Activated CD4-positive, alpha-beta memory T cell treated with anti-CD3 and anti-CD28 coated beads, Interleukin-2, amount 10 ng/mL, durations not matched to agents 7 days and 5 days (primary cell): ENCODE results near the gene SEPHS2. TPM values are rescaled to one million over a fixed set of nuclear protein-coding genes. Genes with fewer than 3 reads are reported as not detected.
A peak's percentile ranks its signal among the peaks of the same experiment; 100 is the strongest.

Experiments used
- CTCF ChIA-PET: fragments of 350-600 bp; sonication (Branson Sonifier 250); formaldehyde crosslinking; loops from one replicate; lab custom pipeline; 2021; ENCODE audit warnings: antibody characterized with exemption, inconsistent platforms; lab: Charles Lee
- POLR2A ChIA-PET: fragments of 350-600 bp; sonication (Branson Sonifier 250); formaldehyde crosslinking; loops from one replicate; lab custom pipeline; 2021; ENCODE audit warnings: antibody characterized with exemption; lab: Charles Lee
- DNase-seq: peaks from one replicate; pipeline ENCODE4 v3.0.0-alpha.2; 2020
- H3K27ac Mint-ChIP-seq: one replicate; pipeline ENCODE4 v1.8.0; 2021; ENCODE audit warnings: mild to moderate bottlenecking, mixed read lengths
- H3K27me3 Mint-ChIP-seq: one replicate; pipeline ENCODE4 v1.8.0; 2021; ENCODE audit warnings: mixed read lengths
- H3K36me3 Mint-ChIP-seq: one replicate; pipeline ENCODE4 v1.8.0; 2021; ENCODE audit warnings: low read depth, mixed read lengths
- H3K4me1 Mint-ChIP-seq: one replicate; pipeline ENCODE4 v1.8.0; 2021; ENCODE audit warnings: mixed read lengths
- H3K4me3 Mint-ChIP-seq: one replicate; pipeline ENCODE4 v1.8.0; 2021; ENCODE audit warnings: mild to moderate bottlenecking, mixed read lengths
- H3K9me3 Mint-ChIP-seq: one replicate; pipeline ENCODE4 v1.8.0; 2021; ENCODE audit warnings: mixed read lengths
- total RNA-seq, 2 experiments: library from RNA; stranded (reverse); gene quantifications; one replicate each; pipeline ENCODE4 v1.2.3, GENCODE V29; 2021

SEPHS2 gene
- total RNA-seq, 2 experiments from 2014 or later: 56.3 to 57.8 TPM

GRCh38 chr16:30395155-30395991, 50.3 kb downstream of the SEPHS2 start, which contains the start of gene ZNF48:
TSS of gene ZNF48 (plus strand) at chr16:30395420. CDS start at chr16:30395795, 375 bp downstream.
- peaks cover 20% of the 10 kb centered on the region for H3K36me3 Mint-ChIP-seq
- H3K27ac Mint-ChIP-seq: peak within 1 kb of the TSS; percentile 63
- no peaks in the 10 kb centered on the region for H3K27me3 Mint-ChIP-seq
- DNase-seq: peak; percentile 59
- H3K9me3 Mint-ChIP-seq: no peaks in the 10 kb centered on the region
- H3K4me1 Mint-ChIP-seq: peaks cover 37% of the 10 kb centered on the region
- POLR2A ChIA-PET: interaction anchor here (1.0 to 5.6 kb wide), 13 partner anchors 9 to 139 kb away, joined by 3 to 64 read pairs (median 5); partner anchors contain the start of genes SEPTIN1 and ZNF771
- peak within 1 kb of the TSS; percentile 84 for H3K4me3 Mint-ChIP-seq
- CTCF ChIA-PET: interaction anchor here (1.0 to 2.6 kb wide), 10 partner anchors 12 to 34 kb away, joined by 3 to 17 read pairs (median 6); partner anchors contain the start of genes DCTPP1, SEPTIN1 and ZNF771

GRCh38 chr16:30394592-30395154, 51.0 kb downstream of the SEPHS2 start:
- Mint-ChIP-seq H3K4me3 (peak overlapping the region; percentile 84), H3K9me3 (no peaks in the 10 kb centered on the region), H3K36me3 (peaks cover 20% of the 10 kb centered on the region), H3K27ac (peak overlapping the region; percentile 63), H3K4me1 (peaks cover 32% of the 10 kb centered on the region), H3K27me3 (no peaks in the 10 kb centered on the region)
- ChIA-PET POLR2A (interaction anchor here (1.0 to 5.6 kb wide), 11 partner anchors 10 to 139 kb away, joined by 3 to 64 read pairs (median 5); partner anchors contain the start of genes SEPTIN1 and ZNF771), CTCF (interaction anchor here (1.0 to 2.6 kb wide), 8 partner anchors 12 to 35 kb away, joined by 3 to 17 read pairs (median 6); partner anchors contain the start of genes DCTPP1, SEPTIN1 and ZNF771)
- no peak for DNase-seq

Other genes starting within 250 kb of the SEPHS2 start
- 10 to 100 TPM; 23.3 to 28.4 TPM for gene SULT1A3, start 246.6 kb downstream of the SEPHS2 start, total RNA-seq
- gene NPIPB13, start 197.4 kb downstream of the SEPHS2 start, total RNA-seq: 1 to 10 TPM; 5.1 to 9.8 TPM
- 10 to 100 TPM; 75.6 to 75.9 TPM for gene CD2BP2, start 90.6 kb downstream of the SEPHS2 start, total RNA-seq
- 10 to 100 TPM; 69.2 TPM for gene TBC1D10B, start 75.4 kb downstream of the SEPHS2 start, total RNA-seq
- gene MYL11, start 71.1 kb downstream of the SEPHS2 start, total RNA-seq: 1 to 10 TPM in 1 of 2 experiments, not detected in 1; 1.2 TPM
- 100 to 1,000 TPM; 343 to 354 TPM for gene SEPTIN1, start 63.3 kb downstream of the SEPHS2 start, total RNA-seq
- gene ZNF48, start 50.5 kb downstream of the SEPHS2 start, total RNA-seq: 10 to 100 TPM; 14.2 to 14.5 TPM
- gene ZNF771, start 38.3 kb downstream of the SEPHS2 start, total RNA-seq: 1 to 10 TPM; 4.2 to 4.5 TPM
- gene DCTPP1, start 15.8 kb downstream of the SEPHS2 start, total RNA-seq: 10 to 100 TPM; 51.3 to 51.4 TPM
- gene ITGAL, start 26.9 kb upstream of the SEPHS2 start, total RNA-seq: 100 to 1,000 TPM; 583 to 586 TPM
- 1 to 10 TPM; 5.9 to 6.0 TPM for gene ZNF768, start 80.7 kb upstream of the SEPHS2 start, total RNA-seq
- 10 to 100 TPM; 10.6 to 10.7 TPM for gene ZNF747, start 89.0 kb upstream of the SEPHS2 start, total RNA-seq
- 10 to 100 TPM; 16.0 to 16.8 TPM for gene ZNF764, start 112.5 kb upstream of the SEPHS2 start, total RNA-seq
- 10 to 100 TPM; 19.2 to 22.8 TPM for gene ZNF688, start 125.8 kb upstream of the SEPHS2 start, total RNA-seq
- gene ZNF785, start 139.8 kb upstream of the SEPHS2 start, total RNA-seq: 10 to 100 TPM; 12.9 to 13.3 TPM
- gene ZNF689, start 164.5 kb upstream of the SEPHS2 start, total RNA-seq: 10 to 100 TPM in 1 of 2 experiments, 1 to 10 TPM in 1; 9.9 to 11.7 TPM
- 10 to 100 TPM; 78.4 to 86.1 TPM for gene PRR14, start 205.1 kb upstream of the SEPHS2 start, total RNA-seq
- 100 to 1,000 TPM; 106 to 107 TPM for gene FBRS, start 212.6 kb upstream of the SEPHS2 start, total RNA-seq